ENCODE data around the gene SOHLH1. TPM values are rescaled to one million over a fixed set of nuclear protein-coding genes. Genes with fewer than 3 reads are reported as not detected.

Gene SOHLH1
- total RNA-seq, 1 donor, result not detected

DNA sequence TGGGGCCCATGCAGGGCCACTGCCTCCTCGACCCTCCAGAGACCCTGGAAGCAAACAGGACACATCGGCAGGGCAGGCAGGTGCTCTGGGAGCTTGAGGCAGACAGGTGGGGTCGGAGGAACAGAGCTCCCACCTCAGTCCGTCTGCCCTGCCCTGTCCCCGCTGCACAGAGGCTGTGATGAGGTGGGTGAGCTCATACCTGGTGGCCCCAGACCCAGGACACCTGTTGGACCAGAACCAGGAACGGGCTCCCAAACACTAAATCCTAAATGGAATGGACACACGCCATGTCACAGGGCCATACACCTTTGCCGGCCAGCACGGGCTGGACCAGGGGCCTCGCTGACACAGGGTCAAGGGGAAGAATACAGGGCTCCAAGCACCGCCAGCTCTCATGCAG is 5.5 kb downstream of the SOHLH1 start:
- TF ChIP-seq, protein P1, sequence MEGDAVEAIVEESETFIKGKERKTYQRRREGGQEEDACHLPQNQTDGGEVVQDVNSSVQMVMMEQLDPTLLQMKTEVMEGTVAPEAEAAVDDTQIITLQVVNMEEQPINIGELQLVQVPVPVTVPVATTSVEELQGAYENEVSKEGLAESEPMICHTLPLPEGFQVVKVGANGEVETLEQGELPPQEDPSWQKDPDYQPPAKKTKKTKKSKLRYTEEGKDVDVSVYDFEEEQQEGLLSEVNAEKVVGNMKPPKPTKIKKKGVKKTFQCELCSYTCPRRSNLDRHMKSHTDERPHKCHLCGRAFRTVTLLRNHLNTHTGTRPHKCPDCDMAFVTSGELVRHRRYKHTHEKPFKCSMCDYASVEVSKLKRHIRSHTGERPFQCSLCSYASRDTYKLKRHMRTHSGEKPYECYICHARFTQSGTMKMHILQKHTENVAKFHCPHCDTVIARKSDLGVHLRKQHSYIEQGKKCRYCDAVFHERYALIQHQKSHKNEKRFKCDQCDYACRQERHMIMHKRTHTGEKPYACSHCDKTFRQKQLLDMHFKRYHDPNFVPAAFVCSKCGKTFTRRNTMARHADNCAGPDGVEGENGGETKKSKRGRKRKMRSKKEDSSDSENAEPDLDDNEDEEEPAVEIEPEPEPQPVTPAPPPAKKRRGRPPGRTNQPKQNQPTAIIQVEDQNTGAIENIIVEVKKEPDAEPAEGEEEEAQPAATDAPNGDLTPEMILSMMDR (IDR thresholded peaks at IDR 0.05; ENCODE audit: insufficient read depth, low read depth, low read length), result no peak
- no peak for DNase-seq (ENCODE audit: low read depth)
- H3K4me3 ChIP-seq (ENCODE audit: low read depth, low read length), result no peak overlapping the region

DNA sequence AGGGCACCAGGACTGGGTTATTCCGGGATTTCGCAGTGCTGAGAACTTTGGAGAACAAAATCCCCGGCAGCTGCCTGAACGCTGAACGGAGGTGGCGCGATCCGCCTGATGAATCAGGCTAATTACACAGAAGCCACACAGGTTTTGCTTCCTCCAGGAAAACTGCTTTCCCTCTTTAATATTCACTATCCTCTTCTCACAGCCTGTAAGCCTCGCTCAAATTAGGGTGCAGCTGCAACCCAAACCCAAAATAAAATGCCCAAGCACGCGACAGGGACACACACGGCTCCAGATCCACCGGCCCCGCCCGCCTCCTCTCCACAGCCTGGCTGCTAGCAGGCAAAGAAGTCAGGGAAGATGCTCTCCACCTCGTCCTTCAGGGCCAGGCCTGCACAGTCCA is 6.0 kb downstream of the SOHLH1 start:
- TF ChIP-seq, protein P1 (IDR thresholded peaks at IDR 0.05; ENCODE audit: insufficient read depth, low read depth, low read length), result no peak
- no peak for DNase-seq (ENCODE audit: low read depth)
- no peak overlapping the region for H3K4me3 ChIP-seq (ENCODE audit: low read depth, low read length)

- no peak for DNase-seq (ENCODE audit: low read depth)
- H3K4me3 ChIP-seq (ENCODE audit: low read depth, low read length), result no peak overlapping the region
- TF ChIP-seq, protein P1 (IDR thresholded peaks at IDR 0.05; ENCODE audit: insufficient read depth, low read depth, low read length), result no peak
These were observed 6.9 kb downstream of the SOHLH1 start for GRCh38 chr9:135692410-135692809.

DNA sequence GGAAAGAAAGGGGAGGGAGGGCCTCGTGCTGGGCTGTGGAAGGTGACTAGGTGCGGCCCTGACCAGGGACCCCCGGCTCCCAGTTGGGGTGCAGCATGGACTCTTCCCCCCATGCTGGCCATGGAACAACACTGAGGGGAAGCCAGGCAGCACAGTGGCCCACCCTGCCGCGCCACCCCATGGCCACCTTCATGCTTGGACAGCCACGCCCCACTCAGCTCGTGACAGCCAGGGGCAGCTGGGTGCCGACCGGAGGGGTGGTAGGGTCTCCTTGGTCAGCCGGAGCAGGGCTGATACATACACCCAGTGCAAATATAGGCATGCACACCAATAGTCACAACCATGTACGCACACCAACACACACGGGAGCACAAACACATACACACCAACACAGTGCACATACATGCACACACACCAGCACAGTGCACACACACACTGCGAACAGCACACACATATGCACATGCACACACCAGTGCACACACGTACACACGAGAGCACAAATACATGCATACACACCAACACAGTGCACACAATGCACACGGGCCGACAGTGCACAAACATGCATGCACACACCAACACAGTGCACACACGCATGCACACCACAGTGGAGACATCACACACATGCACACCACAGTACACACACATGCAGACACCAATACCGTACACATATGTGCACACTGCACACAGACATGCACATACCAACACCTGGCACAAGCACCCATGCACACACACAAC is 8.3 kb downstream of the SOHLH1 start:
- DNase-seq (ENCODE audit: low read depth), result no peak
- TF ChIP-seq, protein P1 (IDR thresholded peaks at IDR 0.05; ENCODE audit: insufficient read depth, low read depth, low read length), result no peak
- no peak overlapping the region for H3K4me3 ChIP-seq (ENCODE audit: low read depth, low read length)

DNA sequence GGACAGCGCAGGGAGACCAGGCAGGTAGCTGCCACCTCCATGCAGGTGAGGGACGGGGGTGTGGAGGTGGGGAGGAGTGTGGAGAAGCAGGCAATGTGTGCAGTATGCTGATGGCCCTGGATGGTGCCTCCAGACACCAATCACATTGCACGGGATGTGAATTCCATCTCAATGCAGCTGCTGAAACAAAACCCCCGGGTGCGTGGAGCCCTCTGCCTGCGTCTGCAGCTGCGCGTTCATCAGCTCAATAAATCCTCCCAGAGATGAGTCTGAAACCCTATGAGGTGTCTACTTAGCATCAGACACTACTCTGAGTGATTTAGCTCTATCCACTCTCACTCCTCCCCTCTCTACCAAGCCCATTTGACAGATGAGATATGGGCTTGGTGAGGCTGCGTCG is 10.3 kb downstream of the SOHLH1 start:
- TF ChIP-seq, protein P1 (IDR thresholded peaks at IDR 0.05; ENCODE audit: insufficient read depth, low read depth, low read length), result no peak
- no peak overlapping the region for H3K4me3 ChIP-seq (ENCODE audit: low read depth, low read length)
- no peak for DNase-seq (ENCODE audit: low read depth)

- no peak for DNase-seq (ENCODE audit: low read depth)
- no peak overlapping the region for H3K4me3 ChIP-seq (ENCODE audit: low read depth, low read length)
- TF ChIP-seq, protein P1 (IDR thresholded peaks at IDR 0.05; ENCODE audit: insufficient read depth, low read depth, low read length), result no peak
These were observed 12.1 kb downstream of the SOHLH1 start for GRCh38 chr9:135687216-135687615.

- TF ChIP-seq, protein P1 (IDR thresholded peaks at IDR 0.05; ENCODE audit: insufficient read depth, low read depth, low read length), result no peak
- no peak overlapping the region for H3K4me3 ChIP-seq (ENCODE audit: low read depth, low read length)
- DNase-seq (ENCODE audit: low read depth), result no peak
These were observed 14.6 kb downstream of the SOHLH1 start for GRCh38 chr9:135684691-135685090.

Data from fibroblast of villous mesenchyme (primary cell).